HepG2 (cell line): ENCODE measurements around the gene LSS. TPM values are rescaled to one million over a fixed set of nuclear protein-coding genes. Genes with fewer than 3 reads are reported as not detected.

Source experiments
- ATAC-seq: fragments of 200-7000 bp; cut with Tn5 transposase; 3 replicates; pipeline ENCODE4 v1.9.1; 2020; ENCODE audit warnings: mild to moderate bottlenecking, moderate library complexity
- BruUV-seq: library from RNA; stranded (reverse); fragments of 400-500 nt; replicated peaks from 2 replicates; lab custom pipeline; 2021; lab: Mats Ljungman, UMichigan
- CTCF ChIA-PET: fragments of 300-600 bp; formaldehyde crosslinking; extraction: SDS; loops from one replicate; lab custom pipeline; 2021; ENCODE audit warnings: low total read pairs, inconsistent platforms, low intra/inter-chr PET ratio; lab: Yijun Ruan, JAX
- POLR2A ChIA-PET: fragments of 350-600 bp; sonication (Branson Sonifier 250); formaldehyde crosslinking; loops from one replicate; lab custom pipeline; 2020; ENCODE audit warnings: antibody characterized with exemption, inconsistent platforms; lab: Yijun Ruan, JAX
- DNase-seq: peaks from one replicate; pipeline ENCODE4 v3.0.0-alpha.2; 2015; ENCODE audit warnings: low spot score
- FAIRE-seq: peaks from 3 replicates; lab custom pipeline; 2011; peaks lifted over from hg19 to GRCh38; lab: Jason Lieb, UNC
- H2AFZ ChIP-seq: one replicate; pipeline ENCODE4 v1.6.1; 2011; ENCODE audit warnings: low read length, inconsistent platforms
- H3K27ac ChIP-seq: fragments of 300-600 bp; 3 replicates; pipeline ENCODE4 v1.8.0; 2011; ENCODE audit warnings: mixed run types, mild to moderate bottlenecking, mixed read lengths, low read length, inconsistent platforms; ENCODE audit not compliant: insufficient read depth; ENCODE audit errors: extremely low read length
- H3K27me3 ChIP-seq, 2 experiments: fragments of 200-600 bp in 1 of 2; 2 replicates in 1 of 2; 3 replicates in 1 of 2; pipeline versions ENCODE4 v1.6.0 to v1.8.0; 2011; ENCODE audit warnings: low read length in 2 of 2, mild to moderate bottlenecking in 2 of 2, moderate library complexity in 2 of 2, inconsistent platforms in 1 of 2; ENCODE audit not compliant: insufficient read depth in 2 of 2, control insufficient read depth in 1 of 2
- H3K36me3 ChIP-seq, 2 experiments: fragments of 200-600 bp in 1 of 2; replicated peaks in 1 of 2; 2 replicates in 1 of 2; 3 replicates in 1 of 2; pipeline versions ENCODE4 v1.5.1 to v1.8.0; 2011; ENCODE audit warnings: low read length in 2 of 2, inconsistent platforms in 1 of 2; ENCODE audit not compliant: insufficient read depth in 2 of 2, control insufficient read depth in 1 of 2
- H3K4me1 ChIP-seq: 2 replicates; pipeline ENCODE4 v1.5.1; 2012; ENCODE audit warnings: low read length, inconsistent platforms; ENCODE audit not compliant: insufficient read depth
- H3K4me2 ChIP-seq: 2 replicates; pipeline ENCODE4 v1.6.0; 2011; ENCODE audit warnings: low read depth, low read length, inconsistent platforms
- H3K4me3 ChIP-seq, 3 experiments: fragments of 200-600 bp in 1 of 3; sonication (generic), shearing (Covaris generic) in 1 of 3; replicated peaks in 1 of 3; 2 replicates each; pipeline ENCODE4 v1.5.1; 2011 to 2016; ENCODE audit warnings: low read length in 3 of 3, inconsistent platforms in 2 of 3, low read depth in 2 of 3, mild to moderate bottlenecking in 2 of 3, control low read depth in 1 of 3, mixed read lengths in 1 of 3; ENCODE audit not compliant: insufficient read depth in 1 of 3
- H3K79me2 ChIP-seq: one replicate; pipeline ENCODE4 v1.6.1; 2011; ENCODE audit warnings: low read length, inconsistent platforms; ENCODE audit not compliant: insufficient read depth
- H3K9ac ChIP-seq: 2 replicates; pipeline ENCODE4 v1.6.0; 2011; ENCODE audit warnings: mild to moderate bottlenecking, low read depth, low read length, inconsistent platforms; ENCODE audit not compliant: insufficient read depth
- H3K9me3 ChIP-seq: 2 replicates; pipeline ENCODE4 v1.5.1; 2012; ENCODE audit warnings: mild to moderate bottlenecking, low read length
- H4K20me1 ChIP-seq: 2 replicates; pipeline ENCODE4 v1.6.0; 2011; ENCODE audit warnings: inconsistent platforms, mild to moderate bottlenecking, low read length, moderate library complexity; ENCODE audit not compliant: insufficient read depth
- BORCS8-MEF2B ChIP-seq: sonication (generic); formaldehyde crosslinking; IDR thresholded peaks from 2 replicates; pipeline ENCODE4 v1.8.0; 2022; ENCODE audit warnings: mild to moderate bottlenecking, missing genetic modification reagents
- CBX2 ChIP-seq, 2 experiments: fragments of 200-600 bp in 1 of 2; sonication (generic); formaldehyde crosslinking in 1 of 2; IDR thresholded peaks; 2 replicates each; pipeline versions ENCODE4 v1.7.0 to v1.8.1; 2018 to 2022; ENCODE audit warnings: low read depth in 2 of 2, low read length in 1 of 2, mild to moderate bottlenecking in 1 of 2, missing genetic modification reagents in 1 of 2
- ELF4 ChIP-seq: sonication (generic); formaldehyde crosslinking; IDR thresholded peaks from 2 replicates; pipeline ENCODE4 v1.5.0; 2020; ENCODE audit warnings: missing genetic modification reagents, mild to moderate bottlenecking, moderate library complexity, borderline replicate concordance
- GRHL1 ChIP-seq: sonication (generic); formaldehyde crosslinking; conservative IDR thresholded peaks from 2 replicates; pipeline ENCODE4 v1.8.0; 2022; ENCODE audit warnings: missing genetic modification reagents
- HMG20A ChIP-seq: IDR thresholded peaks from 2 replicates; pipeline ENCODE4 v1.6.1; 2016; ENCODE audit warnings: borderline replicate concordance
- HOXA7 ChIP-seq: sonication (generic); formaldehyde crosslinking; IDR thresholded peaks from 2 replicates; pipeline ENCODE4 v1.8.1; 2022; ENCODE audit warnings: mild to moderate bottlenecking, missing genetic modification reagents, moderate library complexity
- ISX ChIP-seq: sonication (generic); formaldehyde crosslinking; conservative IDR thresholded peaks from 2 replicates; pipeline ENCODE4 v1.5.0; 2020; ENCODE audit warnings: missing genetic modification reagents
- KLF6 ChIP-seq: IDR thresholded peaks from 2 replicates; pipeline ENCODE4 v1.8.0; 2016; ENCODE audit warnings: missing biosample characterization, missing genetic modification reagents
- PBX2 ChIP-seq: IDR thresholded peaks from 2 replicates; pipeline ENCODE4 v1.6.1; 2016; ENCODE audit warnings: control low read depth
- POLR2AphosphoS2 ChIP-seq: IDR thresholded peaks from 2 replicates; pipeline ENCODE4 v1.6.1; 2011; ENCODE audit warnings: low read depth, low read length, improper control_type of control experiment
- RXRB ChIP-seq: IDR thresholded peaks from 2 replicates; pipeline ENCODE4 v1.6.1; 2016; ENCODE audit warnings: borderline replicate concordance, missing genetic modification reagents, missing compliant biosample characterization
- SP1 ChIP-seq, 2 experiments: fragments of 450-650 bp in 1 of 2; sonication (generic) in 1 of 2; formaldehyde crosslinking in 1 of 2; IDR thresholded peaks; 2 replicates each; pipeline versions ENCODE4 v1.4.0 to v1.6.1; 2016 to 2020; ENCODE audit warnings: missing genetic modification reagents in 1 of 2
- TP53 ChIP-seq: sonication (generic); formaldehyde crosslinking; conservative IDR thresholded peaks from 2 replicates; pipeline ENCODE4 v1.4.0; 2020; ENCODE audit warnings: missing genetic modification reagents
- TRIM22 ChIP-seq: fragments of 450-650 bp; IDR thresholded peaks from 2 replicates; pipeline ENCODE4 v1.6.1; 2017
- UBTF ChIP-seq: sonication (generic); formaldehyde crosslinking; IDR thresholded peaks from 2 replicates; pipeline ENCODE4 v1.4.0; 2020; ENCODE audit warnings: mild to moderate bottlenecking, missing genetic modification reagents
- ZNF124 ChIP-seq: sonication (generic); formaldehyde crosslinking; IDR thresholded peaks from 2 replicates; pipeline ENCODE4 v1.4.0; 2020; ENCODE audit warnings: missing genetic modification reagents
- ZNF17 ChIP-seq: sonication (generic); formaldehyde crosslinking; IDR thresholded peaks from 2 replicates; pipeline ENCODE4 v1.5.0; 2020; ENCODE audit warnings: mild to moderate bottlenecking, missing genetic modification reagents
- ZSCAN12 ChIP-seq: sonication (generic); formaldehyde crosslinking; IDR thresholded peaks from 2 replicates; pipeline ENCODE4 v1.9.0; 2021; ENCODE audit warnings: mild to moderate bottlenecking, missing genetic modification reagents
- WGBS: methylation state at CpG from one replicate; pipeline ENCODE4 v1.1.6; 2017; ENCODE audit warnings: low lambda C conversion rate; 5-methylcytosine and 5-hydroxymethylcytosine counted together
- in situ Hi-C: cut with HindIII; loops from 2 replicates; pipeline ENCODE4 v1.10.0; 2017; ENCODE audit warnings: low pct_unique_long_range_greater_than_20kb; ENCODE audit not compliant: extremely low pct_ligation_motif_present
- intact Hi-C: fragments of 100-400 bp; cut with micrococcal nuclease; formaldehyde crosslinking; loops from one replicate; pipeline ENCODE4 v1.10.0; 2022; ENCODE audit not compliant: unreplicated experiment
- polyA plus RNA-seq, 8 experiments: library from polyadenylated mRNA; depleted of rRNA in 3 of 8; stranded (reverse) in 7 of 8; unstranded in 1 of 8; fragments of >200 nt; fragmentation: Illumina TruSeq in 4 of 8; extraction: Trizol in 4 of 8; gene quantifications; 2 replicates each; pipeline versions ENCODE4 v1.2.1 to v1.2.3, GENCODE V29; 2011 to 2016; ENCODE audit warnings: low read depth in 4 of 8, missing spikeins in 1 of 8, mixed read lengths in 1 of 8; ENCODE audit not compliant: insufficient read depth in 1 of 8
- total RNA-seq, 5 experiments: library from RNA; depleted of rRNA; stranded (reverse); fragments of >200 nt; fragmentation: Illumina TruSeq; extraction: Trizol; gene quantifications; 2 replicates each; pipeline ENCODE4 v1.2.3, GENCODE V29; 2016; ENCODE audit warnings: low read depth in 1 of 5

Gene LSS
- total and polyA plus RNA-seq, 2 of the 13 experiments (the other 11 are each of a cell fraction or from before 2014, with no cell fraction given) = 72.6 to 113 TPM

GRCh38 chr21:46173573-46173972 is 55.0 kb downstream of the LSS start (continued):
- TF ChIP-seq CBX2 (IDR thresholded peaks at IDR 0.05; ENCODE audit: low read depth, low read length) (no peak), CBX2 (CRISPR knock-in tag; IDR thresholded peaks at IDR 0.05; ENCODE audit: low read depth) (no peak), HOXA7 (CRISPR knock-in tag) (no peak), POLR2AphosphoS2 (no peak), TP53 (CRISPR knock-in tag) (no peak), ZNF17 (no peak), PBX2 (no peak), ZSCAN12 (CRISPR knock-in tag) (no peak)

GRCh38 chr21:46172863-46173528 is 55.6 kb downstream of the LSS start:
- Histone ChIP-seq H3K4me2 (no peak overlapping the region), H3K27ac (no peak overlapping the region), H4K20me1 (no peaks in the 10 kb centered on the region), H3K4me3 (no peak overlapping the region), H3K27me3 (no peaks in the 10 kb centered on the region; a peak in 1 of 5 replicates), H3K9me3 (no peaks in the 10 kb centered on the region), H3K4me1 (no peaks in the 10 kb centered on the region), H3K36me3 (no peaks in the 10 kb centered on the region), H3K9ac (no peak overlapping the region), H2AFZ (no peak overlapping the region), H3K79me2 (no peaks in the 10 kb centered on the region)
- no peak for FAIRE-seq
- WGBS = 29% methylated on average over 3 of the region's 6 CpGs
- ATAC-seq = peak; percentile 33
- ChIA-PET CTCF (no interaction called here), POLR2A (no interaction called here)
- intact Hi-C loops (no loop called here), in situ Hi-C loops (no loop called here)
- DNase-seq = no peak
- no TSS peak for BruUV-seq
- TF ChIP-seq TRIM22 (no peak), ISX (CRISPR knock-in tag) (no peak), KLF6 (CRISPR knock-in tag) (no peak), GRHL1 (no peak), BORCS8-MEF2B (CRISPR knock-in tag) (no peak), ZNF124 (CRISPR knock-in tag) (no peak), HMG20A (CRISPR knock-in tag) (no peak), ELF4 (CRISPR knock-in tag) (no peak), UBTF (CRISPR knock-in tag) (no peak), SP1 (IDR thresholded peaks at IDR 0.05) (no peak), SP1 (CRISPR knock-in tag; IDR thresholded peaks at IDR 0.05) (no peak), RXRB (CRISPR knock-in tag) (no peak)
